Testis (tissue), 3 donors: ENCODE measurements around the gene FAM78B. TPM values are rescaled to one million over a fixed set of nuclear protein-coding genes. Genes with fewer than 3 reads are reported as not detected.

ENCODE experiments used
- DNase-seq: peaks from one replicate; pipeline ENCODE4 v3.0.0-alpha.2; 2019
- H3K27ac ChIP-seq, 2 donors: fragments of 200-600 bp; sonication (generic); one replicate each; pipeline ENCODE4 v1.5.1; 2019
- H3K27me3 ChIP-seq: fragments of 200-600 bp; sonication (generic); one replicate; pipeline ENCODE4 v1.5.1; 2019
- H3K36me3 ChIP-seq: fragments of 200-600 bp; sonication (generic); one replicate; pipeline ENCODE4 v1.5.1; 2017; ENCODE audit warnings: low read depth; ENCODE audit errors: missing control alignments
- H3K4me1 ChIP-seq: fragments of 200-600 bp; sonication (generic); one replicate; pipeline ENCODE4 v1.5.1; 2019
- H3K4me3 ChIP-seq, 2 donors: fragments of 200-600 bp; sonication (generic); one replicate each; pipeline ENCODE4 v1.5.1; 2017 to 2019
- H3K9me3 ChIP-seq: fragments of 200-600 bp; sonication (generic); one replicate; pipeline ENCODE4 v1.5.1; 2017
- POLR2A ChIP-seq: fragments of 450-650 bp; IDR thresholded peaks from one replicate; pipeline ENCODE4 v1.6.1; 2017; ENCODE audit warnings: antibody characterized with exemption, mild to moderate bottlenecking, moderate library complexity
- WGBS, 2 donors: methylation state at CpG; one replicate each; pipeline ENCODE4 v1.1.5; 2018; 5-methylcytosine and 5-hydroxymethylcytosine counted together
- intact Hi-C: fragments of 100-400 bp; cut with DNase I; formaldehyde crosslinking; loops from one replicate; pipeline ENCODE4 v1.15.1; 2023; ENCODE audit warnings: low total_unique reads
- polyA plus RNA-seq: library from polyadenylated mRNA; stranded (reverse); fragments of 350-450 nt; fragmentation: Illumina TruSeq; extraction: RNeasy Lipid Tissue Mini Kit (QIAGEN cat#74804); gene quantifications from one replicate; pipeline ENCODE4 v1.2.3, GENCODE V29; 2014; ENCODE audit warnings: low read depth, low replicate concordance; ENCODE audit not compliant: insufficient read depth
- total RNA-seq, 2 donors: library from RNA; depleted of rRNA; stranded (reverse); fragments of >200 nt; gene quantifications; one replicate each; pipeline ENCODE4 v1.2.3, GENCODE V29; 2016
- TF ChIP-seq, protein P1 (sequence below), 3 experiments: fragments of 450-650 bp in 2 of 3; fragments of 200-600 bp in 1 of 3; sonication (generic) in 1 of 3; IDR thresholded peaks; one replicate each; pipeline ENCODE4 v1.5.1; 2016 to 2019; ENCODE audit warnings: antibody characterized with exemption in 3 of 3, mild to moderate bottlenecking in 2 of 3, moderate library complexity in 1 of 3

Gene FAM78B
- total and polyA plus RNA-seq, 3 donors from 2014 or later: 5.0 to 19.8 (median 13.9) TPM

- no peak for DNase-seq
Measured at GRCh38 chr1:166120281-166120680, 46.5 kb downstream of the FAM78B start.

DNA sequence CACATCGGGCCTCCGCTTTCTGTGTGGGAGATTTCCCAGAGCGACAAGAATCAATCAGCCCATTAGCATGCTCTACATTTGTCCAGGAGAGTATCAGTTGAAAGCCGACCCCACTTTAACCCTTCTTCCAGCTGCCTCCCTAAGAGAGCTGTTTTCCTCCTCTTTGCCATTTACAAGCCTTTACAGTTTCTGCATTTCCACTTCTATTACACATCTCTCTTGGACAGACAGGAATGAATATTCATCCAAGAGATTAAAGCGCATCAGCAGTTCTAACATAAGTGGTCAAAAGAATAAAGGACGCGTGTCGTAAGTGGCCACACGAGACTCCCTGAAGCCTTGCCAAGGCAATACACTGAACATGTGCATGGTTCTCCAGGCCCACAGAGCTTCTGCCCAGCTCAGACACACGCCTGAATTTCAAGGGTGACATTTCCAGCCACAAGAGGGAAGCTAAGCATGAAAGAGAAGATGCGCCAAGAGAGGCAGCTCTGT is 47.3 kb downstream of the FAM78B start:
- H3K36me3 ChIP-seq: no peaks in the 10 kb centered on the region
- no peaks in the 10 kb centered on the region for H3K4me1 ChIP-seq
- intact Hi-C loops: no loop called here
- H3K27ac ChIP-seq: no peak overlapping the region
- no peaks in the 10 kb centered on the region for H3K27me3 ChIP-seq
- no peak for DNase-seq
- no peak overlapping the region for H3K4me3 ChIP-seq
- 67% methylated on average over 11 of the region's 11 CpGs for WGBS, 2 donors
- no peaks in the 10 kb centered on the region for H3K9me3 ChIP-seq
- no peak for TF ChIP-seq POLR2A
- TF ChIP-seq, protein P1, sequence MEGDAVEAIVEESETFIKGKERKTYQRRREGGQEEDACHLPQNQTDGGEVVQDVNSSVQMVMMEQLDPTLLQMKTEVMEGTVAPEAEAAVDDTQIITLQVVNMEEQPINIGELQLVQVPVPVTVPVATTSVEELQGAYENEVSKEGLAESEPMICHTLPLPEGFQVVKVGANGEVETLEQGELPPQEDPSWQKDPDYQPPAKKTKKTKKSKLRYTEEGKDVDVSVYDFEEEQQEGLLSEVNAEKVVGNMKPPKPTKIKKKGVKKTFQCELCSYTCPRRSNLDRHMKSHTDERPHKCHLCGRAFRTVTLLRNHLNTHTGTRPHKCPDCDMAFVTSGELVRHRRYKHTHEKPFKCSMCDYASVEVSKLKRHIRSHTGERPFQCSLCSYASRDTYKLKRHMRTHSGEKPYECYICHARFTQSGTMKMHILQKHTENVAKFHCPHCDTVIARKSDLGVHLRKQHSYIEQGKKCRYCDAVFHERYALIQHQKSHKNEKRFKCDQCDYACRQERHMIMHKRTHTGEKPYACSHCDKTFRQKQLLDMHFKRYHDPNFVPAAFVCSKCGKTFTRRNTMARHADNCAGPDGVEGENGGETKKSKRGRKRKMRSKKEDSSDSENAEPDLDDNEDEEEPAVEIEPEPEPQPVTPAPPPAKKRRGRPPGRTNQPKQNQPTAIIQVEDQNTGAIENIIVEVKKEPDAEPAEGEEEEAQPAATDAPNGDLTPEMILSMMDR (IDR thresholded peaks at IDR 0.05): no peak

More at GRCh38 chr1:166120281-166120680, 46.5 kb downstream of the FAM78B start:
- no peaks in the 10 kb centered on the region for H3K36me3 ChIP-seq
- no peaks in the 10 kb centered on the region for H3K4me1 ChIP-seq
- no peak overlapping the region for H3K4me3 ChIP-seq
- TF ChIP-seq, protein P1 (IDR thresholded peaks at IDR 0.05): no peak
- no peak for TF ChIP-seq POLR2A
- H3K27ac ChIP-seq: no peak overlapping the region
- intact Hi-C loops: no loop called here
- H3K9me3 ChIP-seq: no peaks in the 10 kb centered on the region
- H3K27me3 ChIP-seq: no peaks in the 10 kb centered on the region
- 84 to 87% methylated on average over 8 of the region's 8 CpGs for WGBS, 2 donors

DNA sequence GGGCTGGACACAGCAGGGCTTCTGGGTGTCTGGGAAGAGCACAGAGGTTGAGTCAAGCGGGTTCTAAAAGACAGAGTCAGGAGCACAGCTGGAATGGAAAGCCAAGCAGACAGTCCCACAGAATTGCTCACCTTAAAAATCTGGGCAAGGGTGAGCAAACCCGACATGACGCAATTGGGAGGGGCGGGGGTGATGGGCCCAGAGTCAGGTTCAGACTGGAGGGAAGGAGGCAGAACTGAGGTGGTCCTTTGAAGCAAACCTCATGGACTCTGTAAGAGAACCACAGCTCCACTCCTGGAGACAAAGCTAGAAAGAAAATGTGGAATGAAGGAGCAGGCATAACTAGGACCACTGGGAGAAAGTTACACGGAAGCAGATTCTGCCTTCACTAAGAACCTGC is 49.0 kb downstream of the FAM78B start:
- DNase-seq: no peak
- intact Hi-C loops: no loop called here
- no peak overlapping the region for H3K4me3 ChIP-seq
- no peaks in the 10 kb centered on the region for H3K9me3 ChIP-seq
- TF ChIP-seq, protein P1 (IDR thresholded peaks at IDR 0.05): no peak
- TF ChIP-seq POLR2A: no peak
- WGBS, 2 donors: 82 to 93% methylated on average over 5 of the region's 5 CpGs
- H3K36me3 ChIP-seq: no peaks in the 10 kb centered on the region
- no peak overlapping the region for H3K27ac ChIP-seq
- H3K27me3 ChIP-seq: no peaks in the 10 kb centered on the region
- H3K4me1 ChIP-seq: no peaks in the 10 kb centered on the region

- TF ChIP-seq, protein P1 (IDR thresholded peaks at IDR 0.05): no peak
- no peak for TF ChIP-seq POLR2A
- no peak for DNase-seq
- Histone ChIP-seq H3K36me3 (no peaks in the 10 kb centered on the region), H3K4me3 (no peak overlapping the region), H3K9me3 (no peaks in the 10 kb centered on the region), H3K4me1 (no peaks in the 10 kb centered on the region), H3K27ac (no peak overlapping the region), H3K27me3 (no peaks in the 10 kb centered on the region)
- intact Hi-C loops: no loop called here
- WGBS, 2 donors: 94 to 100% methylated on average over 1 of the region's 1 CpG
Measured at GRCh38 chr1:166116026-166116425, 50.8 kb downstream of the FAM78B start.

DNA sequence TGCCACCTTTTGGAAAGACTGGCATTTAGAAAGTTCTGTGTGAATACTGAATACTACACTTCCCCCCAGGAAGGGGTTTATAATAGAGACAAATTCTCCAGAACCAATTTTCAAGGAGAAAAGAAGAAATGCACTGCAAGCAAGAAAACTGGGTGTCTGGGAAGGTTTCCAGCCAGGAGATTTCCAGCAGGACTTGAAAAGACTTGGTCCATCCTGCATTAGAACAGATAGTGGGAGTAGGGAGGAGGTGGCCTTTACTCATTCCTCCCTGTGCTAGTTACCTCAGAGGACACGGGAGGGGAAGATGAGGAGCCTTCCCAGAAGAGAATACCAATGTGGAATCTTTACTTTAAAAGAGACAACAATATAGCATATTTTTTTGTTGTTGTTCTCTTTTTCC is 52.4 kb downstream of the FAM78B start:
- no peaks in the 10 kb centered on the region for H3K4me1 ChIP-seq
- H3K9me3 ChIP-seq: no peaks in the 10 kb centered on the region
- 45 to 73% methylated on average over 1 of the region's 1 CpG for WGBS, 2 donors
- TF ChIP-seq, protein P1 (IDR thresholded peaks at IDR 0.05): no peak
- TF ChIP-seq POLR2A: no peak
- H3K27ac ChIP-seq: no peak overlapping the region
- H3K4me3 ChIP-seq: no peak overlapping the region
- no peaks in the 10 kb centered on the region for H3K27me3 ChIP-seq
- no peak for DNase-seq
- intact Hi-C loops: no loop called here
- H3K36me3 ChIP-seq: no peaks in the 10 kb centered on the region
